HepG2 (cell line): ENCODE measurements around the gene AK4. TPM values are rescaled to one million over a fixed set of nuclear protein-coding genes. Genes with fewer than 3 reads are reported as not detected.

Experiments
- ATAC-seq: fragments of 200-7000 bp; cut with Tn5 transposase; 3 replicates; pipeline ENCODE4 v1.9.1; 2020; ENCODE audit warnings: mild to moderate bottlenecking, moderate library complexity
- BruUV-seq: library from RNA; stranded (reverse); fragments of 400-500 nt; replicated peaks from 2 replicates; lab custom pipeline; 2021; lab: Mats Ljungman, UMichigan
- CTCF ChIA-PET: fragments of 300-600 bp; formaldehyde crosslinking; extraction: SDS; loops from one replicate; lab custom pipeline; 2021; ENCODE audit warnings: low total read pairs, inconsistent platforms, low intra/inter-chr PET ratio; lab: Yijun Ruan, JAX
- POLR2A ChIA-PET: fragments of 350-600 bp; sonication (Branson Sonifier 250); formaldehyde crosslinking; loops from one replicate; lab custom pipeline; 2020; ENCODE audit warnings: antibody characterized with exemption, inconsistent platforms; lab: Yijun Ruan, JAX
- DNase-seq: peaks from one replicate; pipeline ENCODE4 v3.0.0-alpha.2; 2015; ENCODE audit warnings: low spot score
- FAIRE-seq: peaks from 3 replicates; lab custom pipeline; 2011; peaks lifted over from hg19 to GRCh38; lab: Jason Lieb, UNC
- H2AFZ ChIP-seq: one replicate; pipeline ENCODE4 v1.6.1; 2011; ENCODE audit warnings: low read length, inconsistent platforms
- H3K27ac ChIP-seq: fragments of 300-600 bp; 3 replicates; pipeline ENCODE4 v1.8.0; 2011; ENCODE audit warnings: mixed run types, mild to moderate bottlenecking, mixed read lengths, low read length, inconsistent platforms; ENCODE audit not compliant: insufficient read depth; ENCODE audit errors: extremely low read length
- H3K27me3 ChIP-seq, 2 experiments: fragments of 200-600 bp in 1 of 2; 2 replicates in 1 of 2; 3 replicates in 1 of 2; pipeline versions ENCODE4 v1.6.0 to v1.8.0; 2011; ENCODE audit warnings: low read length in 2 of 2, mild to moderate bottlenecking in 2 of 2, moderate library complexity in 2 of 2, inconsistent platforms in 1 of 2; ENCODE audit not compliant: insufficient read depth in 2 of 2, control insufficient read depth in 1 of 2
- H3K36me3 ChIP-seq, 2 experiments: fragments of 200-600 bp in 1 of 2; replicated peaks in 1 of 2; 2 replicates in 1 of 2; 3 replicates in 1 of 2; pipeline versions ENCODE4 v1.5.1 to v1.8.0; 2011; ENCODE audit warnings: low read length in 2 of 2, inconsistent platforms in 1 of 2; ENCODE audit not compliant: insufficient read depth in 2 of 2, control insufficient read depth in 1 of 2
- H3K4me1 ChIP-seq: 2 replicates; pipeline ENCODE4 v1.5.1; 2012; ENCODE audit warnings: low read length, inconsistent platforms; ENCODE audit not compliant: insufficient read depth
- H3K4me2 ChIP-seq: 2 replicates; pipeline ENCODE4 v1.6.0; 2011; ENCODE audit warnings: low read depth, low read length, inconsistent platforms
- H3K4me3 ChIP-seq, 3 experiments: fragments of 200-600 bp in 1 of 3; sonication (generic), shearing (Covaris generic) in 1 of 3; replicated peaks in 1 of 3; 2 replicates each; pipeline ENCODE4 v1.5.1; 2011 to 2016; ENCODE audit warnings: low read length in 3 of 3, inconsistent platforms in 2 of 3, low read depth in 2 of 3, mild to moderate bottlenecking in 2 of 3, control low read depth in 1 of 3, mixed read lengths in 1 of 3; ENCODE audit not compliant: insufficient read depth in 1 of 3
- H3K79me2 ChIP-seq: one replicate; pipeline ENCODE4 v1.6.1; 2011; ENCODE audit warnings: low read length, inconsistent platforms; ENCODE audit not compliant: insufficient read depth
- H3K9ac ChIP-seq: 2 replicates; pipeline ENCODE4 v1.6.0; 2011; ENCODE audit warnings: mild to moderate bottlenecking, low read depth, low read length, inconsistent platforms; ENCODE audit not compliant: insufficient read depth
- H3K9me3 ChIP-seq: 2 replicates; pipeline ENCODE4 v1.5.1; 2012; ENCODE audit warnings: mild to moderate bottlenecking, low read length
- H4K20me1 ChIP-seq: 2 replicates; pipeline ENCODE4 v1.6.0; 2011; ENCODE audit warnings: inconsistent platforms, mild to moderate bottlenecking, low read length, moderate library complexity; ENCODE audit not compliant: insufficient read depth
- CHD4 ChIP-seq: fragments of 200-600 bp; sonication (generic); IDR thresholded peaks from 2 replicates; pipeline ENCODE4 v1.7.0; 2017; ENCODE audit warnings: mild to moderate bottlenecking, low read length, borderline replicate concordance
- FOXJ3 ChIP-seq: sonication (generic); formaldehyde crosslinking; IDR thresholded peaks from 2 replicates; pipeline ENCODE4 v1.4.0; 2020; ENCODE audit warnings: missing genetic modification reagents, mild to moderate bottlenecking, borderline replicate concordance
- RBAK ChIP-seq: sonication (generic); formaldehyde crosslinking; IDR thresholded peaks from 2 replicates; pipeline ENCODE4 v1.5.1; 2020; ENCODE audit warnings: mild to moderate bottlenecking, missing genetic modification reagents
- TBX3 ChIP-seq: fragments of 450-650 bp; IDR thresholded peaks from 2 replicates; pipeline ENCODE4 v1.6.1; 2017; ENCODE audit warnings: antibody characterized with exemption, mild to moderate bottlenecking, inconsistent platforms, borderline replicate concordance
- TCF12 ChIP-seq, 2 experiments: fragments of 450-650 bp in 1 of 2; sonication (generic) in 1 of 2; formaldehyde crosslinking in 1 of 2; IDR thresholded peaks; 2 replicates each; pipeline versions ENCODE4 v1.6.1 to v1.8.0; 2017 to 2022; ENCODE audit warnings: antibody characterized with exemption in 1 of 2, mild to moderate bottlenecking in 1 of 2, missing genetic modification reagents in 1 of 2, moderate library complexity in 1 of 2
- ZNF256 ChIP-seq: sonication (generic); formaldehyde crosslinking; conservative IDR thresholded peaks from 2 replicates; pipeline ENCODE4 v1.4.0; 2020; ENCODE audit warnings: missing genetic modification reagents
- ZNF782 ChIP-seq: sonication (generic); formaldehyde crosslinking; IDR thresholded peaks from 2 replicates; pipeline ENCODE4 v1.4.0; 2020; ENCODE audit warnings: missing genetic modification reagents, mild to moderate bottlenecking, borderline replicate concordance
- WGBS: methylation state at CpG from one replicate; pipeline ENCODE4 v1.1.6; 2017; ENCODE audit warnings: low lambda C conversion rate; 5-methylcytosine and 5-hydroxymethylcytosine counted together
- in situ Hi-C: cut with HindIII; loops from 2 replicates; pipeline ENCODE4 v1.10.0; 2017; ENCODE audit warnings: low pct_unique_long_range_greater_than_20kb; ENCODE audit not compliant: extremely low pct_ligation_motif_present
- intact Hi-C: fragments of 100-400 bp; cut with micrococcal nuclease; formaldehyde crosslinking; loops from one replicate; pipeline ENCODE4 v1.10.0; 2022; ENCODE audit not compliant: unreplicated experiment
- polyA plus RNA-seq, 8 experiments: library from polyadenylated mRNA; depleted of rRNA in 3 of 8; stranded (reverse) in 7 of 8; unstranded in 1 of 8; fragments of >200 nt; fragmentation: Illumina TruSeq in 4 of 8; extraction: Trizol in 4 of 8; gene quantifications; 2 replicates each; pipeline versions ENCODE4 v1.2.1 to v1.2.3, GENCODE V29; 2011 to 2016; ENCODE audit warnings: low read depth in 4 of 8, missing spikeins in 1 of 8, mixed read lengths in 1 of 8; ENCODE audit not compliant: insufficient read depth in 1 of 8
- total RNA-seq, 5 experiments: library from RNA; depleted of rRNA; stranded (reverse); fragments of >200 nt; fragmentation: Illumina TruSeq; extraction: Trizol; gene quantifications; 2 replicates each; pipeline ENCODE4 v1.2.3, GENCODE V29; 2016; ENCODE audit warnings: low read depth in 1 of 5
- TF ChIP-seq, protein P1 (sequence below): sonication (generic); formaldehyde crosslinking; conservative IDR thresholded peaks from 2 replicates; pipeline ENCODE4 v1.5.0; 2020; ENCODE audit warnings: missing genetic modification reagents

The AK4 gene
- total and polyA plus RNA-seq, 2 of the 13 experiments (the other 11 are each of a cell fraction or from before 2014, with no cell fraction given): 110 to 160 TPM

DNA sequence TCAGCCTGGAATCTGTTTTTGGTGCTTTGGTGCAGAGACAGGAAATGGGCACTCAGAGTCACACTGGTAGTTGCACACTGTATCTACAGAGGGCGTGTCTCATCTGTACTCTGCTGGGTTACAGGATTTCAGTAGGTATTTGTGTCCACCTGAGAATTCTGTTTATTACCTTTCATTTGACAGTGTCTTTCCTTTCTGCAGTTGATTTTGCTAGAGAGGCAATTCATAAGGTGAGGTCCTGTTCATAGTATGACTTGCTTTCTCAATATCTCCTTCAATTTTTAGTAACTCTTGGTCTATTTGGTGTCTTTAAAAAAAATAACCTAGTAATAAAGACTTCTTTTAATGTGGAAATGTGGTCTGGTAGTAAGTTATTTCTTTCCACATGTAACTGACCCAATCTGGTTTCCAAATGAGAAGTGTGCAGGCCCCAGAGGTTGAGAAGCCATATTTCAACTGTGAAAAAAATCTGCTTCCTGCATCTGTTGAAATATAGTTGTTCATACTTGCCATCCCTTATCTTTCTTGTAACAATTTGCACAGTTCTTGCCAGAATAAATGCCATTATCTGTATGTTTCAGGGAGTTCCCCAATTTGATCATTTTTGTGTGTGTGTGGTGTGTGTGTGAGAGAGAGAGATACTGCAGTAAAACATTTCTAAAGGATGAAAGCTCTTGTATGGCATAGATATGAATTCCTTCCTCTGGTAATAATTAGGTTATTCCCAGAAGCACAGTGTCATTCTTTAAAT is 82.9 kb downstream of the AK4 start:
- no peak overlapping the region for H3K9ac ChIP-seq
- WGBS: 100% methylated on average over 1 of the region's 1 CpG
- intact Hi-C loops: no loop called here
- H3K9me3 ChIP-seq: peaks cover 4% of the 10 kb centered on the region; the same call in 1 of the 2 replicates
- no peaks in the 10 kb centered on the region for H3K27me3 ChIP-seq
- H3K4me3 ChIP-seq: no peak overlapping the region
- H3K4me1 ChIP-seq: peaks cover 23% of the 10 kb centered on the region
- no peak for TF ChIP-seq TCF12 (IDR thresholded peaks at IDR 0.05)
- no peak for TF ChIP-seq TCF12 (CRISPR knock-in tag; IDR thresholded peaks at IDR 0.05)
- no peak for TF ChIP-seq CHD4
- TF ChIP-seq FOXJ3: no peak
- no peak for TF ChIP-seq ZNF256 (CRISPR knock-in tag)
- TF ChIP-seq TBX3: no peak
- TF ChIP-seq RBAK: no peak
- TF ChIP-seq, protein P1, sequence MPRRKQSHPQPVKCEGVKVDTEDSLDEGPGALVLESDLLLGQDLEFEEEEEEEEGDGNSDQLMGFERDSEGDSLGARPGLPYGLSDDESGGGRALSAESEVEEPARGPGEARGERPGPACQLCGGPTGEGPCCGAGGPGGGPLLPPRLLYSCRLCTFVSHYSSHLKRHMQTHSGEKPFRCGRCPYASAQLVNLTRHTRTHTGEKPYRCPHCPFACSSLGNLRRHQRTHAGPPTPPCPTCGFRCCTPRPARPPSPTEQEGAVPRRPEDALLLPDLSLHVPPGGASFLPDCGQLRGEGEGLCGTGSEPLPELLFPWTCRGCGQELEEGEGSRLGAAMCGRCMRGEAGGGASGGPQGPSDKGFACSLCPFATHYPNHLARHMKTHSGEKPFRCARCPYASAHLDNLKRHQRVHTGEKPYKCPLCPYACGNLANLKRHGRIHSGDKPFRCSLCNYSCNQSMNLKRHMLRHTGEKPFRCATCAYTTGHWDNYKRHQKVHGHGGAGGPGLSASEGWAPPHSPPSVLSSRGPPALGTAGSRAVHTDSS (CRISPR knock-in tag): no peak
- no peak for TF ChIP-seq ZNF782 (CRISPR knock-in tag)
- ATAC-seq (peak; percentile 20; the same call in 1 of the 3 replicates), DNase-seq (no peak), FAIRE-seq (no peak)
- peaks cover 2 to 10% of the 10 kb centered on the region in 2 experiments; a peak in 3 of 5 replicates for H3K36me3 ChIP-seq
- no peak overlapping the region for H3K27ac ChIP-seq
- in situ Hi-C loops: no loop called here
- H2AFZ ChIP-seq: no peak overlapping the region
- H4K20me1 ChIP-seq: no peaks in the 10 kb centered on the region
- BruUV-seq: no TSS peak
- H3K79me2 ChIP-seq: no peaks in the 10 kb centered on the region
- H3K4me2 ChIP-seq: no peak overlapping the region
- ChIA-PET POLR2A (no interaction called here), CTCF (no interaction called here)
